Central memory CD8-positive, alpha-beta T cell (primary cell): Measurements from ENCODE around the gene DEFB119.
"Not testable (repeated sequence)": the region's sequence is repeated elsewhere in the genome, so short reads cannot be mapped to it uniquely, and the experiment has no call there.

Source experiments
- ATAC-seq: fragments of 150-1000 bp; cut with Tn5 transposase; replicated peaks from 2 replicates; pipeline ENCODE4 v1.10.0; 2022; ENCODE audit warnings: mild to moderate bottlenecking, moderate FRiP score, moderate number of reproducible peaks; ENCODE audit not compliant: poor library complexity, severe bottlenecking; ENCODE audit errors: extremely low read depth
- DNase-seq, 2 donors: peaks; one replicate each; pipeline ENCODE4 v3.0.0; 2021; ENCODE audit warnings: low spot score in 2 of 2
- H3K27ac Mint-ChIP-seq: one replicate; pipeline ENCODE4 v1.8.0; 2022; ENCODE audit warnings: low read depth, mild to moderate bottlenecking, moderate library complexity, mixed read lengths
- H3K27me3 Mint-ChIP-seq: one replicate; pipeline ENCODE4 v1.8.0; 2022; ENCODE audit warnings: mixed read lengths
- H3K36me3 Mint-ChIP-seq: one replicate; pipeline ENCODE4 v1.8.0; 2022; ENCODE audit warnings: mild to moderate bottlenecking, moderate library complexity, mixed read lengths; ENCODE audit not compliant: insufficient read depth
- H3K4me1 Mint-ChIP-seq: one replicate; pipeline ENCODE4 v1.8.0; 2022; ENCODE audit warnings: mixed read lengths
- H3K4me3 Mint-ChIP-seq: one replicate; pipeline ENCODE4 v1.8.0; 2022; ENCODE audit warnings: mild to moderate bottlenecking, moderate library complexity, mixed read lengths
- H3K9me3 Mint-ChIP-seq: one replicate; pipeline ENCODE4 v1.8.0; 2022; ENCODE audit warnings: mixed read lengths

The DEFB119 gene

DNA sequence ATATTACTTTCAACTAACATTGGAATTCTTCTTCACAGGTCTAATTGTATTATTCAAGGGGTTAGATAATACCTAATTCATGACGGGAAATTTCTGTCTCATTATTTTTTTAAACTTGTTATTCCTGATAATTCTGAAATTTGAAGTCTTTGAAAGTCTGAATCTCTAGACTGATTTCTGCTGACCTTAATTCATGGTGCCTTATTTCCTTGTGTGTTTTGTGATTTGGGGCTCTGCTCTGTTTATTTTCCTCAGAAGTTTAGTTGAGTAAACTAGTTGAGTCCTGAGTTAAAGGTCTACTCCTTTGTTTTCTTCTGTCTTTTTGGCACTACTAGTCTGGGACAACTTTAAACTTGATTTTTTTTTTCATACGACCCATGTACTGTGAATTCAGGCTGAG, 16.0 kb downstream of the DEFB119 start:
- ATAC-seq (no peak), DNase-seq (no peak)
- H3K36me3 Mint-ChIP-seq: no peaks in the 10 kb centered on the region
- H3K27me3 Mint-ChIP-seq: no peaks in the 10 kb centered on the region
- no peak overlapping the region for H3K27ac Mint-ChIP-seq
- H3K9me3 Mint-ChIP-seq: peaks cover 11% of the 10 kb centered on the region
- no peaks in the 10 kb centered on the region for H3K4me1 Mint-ChIP-seq
- no peak overlapping the region for H3K4me3 Mint-ChIP-seq

DNA sequence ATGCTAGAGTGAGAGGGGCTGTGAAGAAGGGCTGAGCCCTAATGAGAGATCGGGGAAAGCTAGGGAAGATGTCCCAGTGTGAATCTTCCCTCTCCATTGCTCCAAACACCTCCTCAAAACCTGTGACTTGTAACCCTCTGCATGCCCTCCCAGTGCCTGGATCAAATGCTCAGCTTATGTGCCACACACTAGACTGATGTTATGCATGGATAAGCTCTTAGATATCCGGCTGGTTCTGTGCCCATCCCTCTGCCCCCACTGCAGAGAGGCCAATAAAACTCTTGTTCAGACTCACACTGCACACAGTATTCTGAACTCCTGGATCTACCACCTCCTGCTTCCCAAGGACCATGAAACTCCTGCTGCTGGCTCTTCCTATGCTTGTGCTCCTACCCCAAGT, 22.1 kb downstream of the DEFB119 start, which contains the start of gene DEFB118:
DEFB118 (plus strand) TSS at position 301 of the 400 bp plus-strand sequence; CDS start at position 351, 50 bp downstream.
- Mint-ChIP-seq H3K4me3 (no peak within 1 kb of the TSS), H3K36me3 (no peaks in the 10 kb centered on the region), H3K27me3 (no peaks in the 10 kb centered on the region), H3K9me3 (peaks cover 15% of the 10 kb centered on the region), H3K27ac (no peak within 1 kb of the TSS), H3K4me1 (no peaks in the 10 kb centered on the region)
- DNase-seq: no peak
- no peak for ATAC-seq

DNA sequence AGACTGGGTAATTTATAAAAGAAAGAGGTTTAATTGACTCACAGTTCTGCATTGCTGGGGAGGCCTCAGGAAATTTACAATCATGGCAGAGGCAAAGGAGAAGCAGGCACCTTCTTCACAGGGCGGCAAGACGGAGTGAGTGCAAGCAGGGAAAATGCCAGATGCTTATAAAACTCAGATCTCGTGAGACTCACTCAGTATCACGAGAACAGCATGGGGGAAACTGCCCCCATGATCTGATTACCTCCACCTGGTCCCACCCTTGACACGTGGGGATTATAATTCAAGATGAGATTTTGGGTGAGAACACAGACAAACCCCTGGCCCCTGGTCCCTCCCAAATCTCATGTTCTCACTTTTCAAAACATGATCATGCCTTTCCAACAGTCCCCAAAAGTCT, 26.1 kb downstream of the DEFB119 start:
- not testable (repeated sequence) for H3K4me3 Mint-ChIP-seq, H3K4me1 Mint-ChIP-seq, H3K27ac Mint-ChIP-seq, H3K27me3 Mint-ChIP-seq, ATAC-seq, H3K9me3 Mint-ChIP-seq, H3K36me3 Mint-ChIP-seq, DNase-seq

DNA sequence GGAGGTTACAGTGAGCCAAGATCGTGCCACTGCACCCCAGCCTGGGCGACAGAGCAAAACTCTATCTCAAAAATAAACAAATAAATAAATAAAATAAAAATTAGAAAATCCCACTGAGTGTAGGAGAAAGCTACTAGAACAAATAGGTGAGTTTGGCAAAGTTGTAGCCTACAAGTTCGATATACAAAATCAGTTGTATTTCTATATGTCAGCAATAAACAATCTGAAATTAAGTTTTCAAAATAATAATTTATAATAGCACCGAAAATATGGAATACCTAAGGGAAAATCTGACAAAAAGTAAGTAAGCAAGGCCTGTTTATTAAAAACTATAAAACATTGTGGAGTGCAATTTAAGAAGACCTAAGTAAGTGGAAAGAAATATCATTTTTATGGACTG, 27.1 kb downstream of the DEFB119 start:
- Mint-ChIP-seq H3K36me3 (no peaks in the 10 kb centered on the region), H3K27ac (no peak overlapping the region), H3K4me3 (no peak overlapping the region), H3K4me1 (no peaks in the 10 kb centered on the region), H3K9me3 (peaks cover 10% of the 10 kb centered on the region), H3K27me3 (no peaks in the 10 kb centered on the region)
- no peak for ATAC-seq
- no peak for DNase-seq

DNA sequence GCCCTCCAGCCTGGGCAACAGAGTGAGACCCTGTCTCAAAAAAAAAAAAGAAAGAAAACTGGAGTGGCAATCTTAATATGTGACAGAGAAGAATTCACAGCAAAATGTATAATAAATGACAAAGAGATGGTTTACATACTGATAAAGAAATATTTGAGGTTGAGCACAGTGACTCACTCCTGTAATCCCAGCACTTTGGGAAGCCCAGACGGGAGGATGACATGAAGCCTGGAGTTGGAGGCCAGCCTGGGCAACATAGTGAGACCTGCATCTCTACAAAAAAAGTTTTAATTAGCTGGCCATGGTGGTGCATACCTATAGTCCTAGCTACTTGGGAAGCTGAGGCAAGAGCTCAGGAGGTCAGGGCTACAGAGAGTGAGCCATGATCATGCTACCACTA, 34.4 kb downstream of the DEFB119 start:
- Mint-ChIP-seq H3K4me1 (no peaks in the 10 kb centered on the region), H3K27me3 (no peaks in the 10 kb centered on the region), H3K4me3 (no peak overlapping the region), H3K27ac (no peak overlapping the region), H3K9me3 (peaks cover 2% of the 10 kb centered on the region), H3K36me3 (no peaks in the 10 kb centered on the region)
- ATAC-seq: no peak
- no peak for DNase-seq

DNA sequence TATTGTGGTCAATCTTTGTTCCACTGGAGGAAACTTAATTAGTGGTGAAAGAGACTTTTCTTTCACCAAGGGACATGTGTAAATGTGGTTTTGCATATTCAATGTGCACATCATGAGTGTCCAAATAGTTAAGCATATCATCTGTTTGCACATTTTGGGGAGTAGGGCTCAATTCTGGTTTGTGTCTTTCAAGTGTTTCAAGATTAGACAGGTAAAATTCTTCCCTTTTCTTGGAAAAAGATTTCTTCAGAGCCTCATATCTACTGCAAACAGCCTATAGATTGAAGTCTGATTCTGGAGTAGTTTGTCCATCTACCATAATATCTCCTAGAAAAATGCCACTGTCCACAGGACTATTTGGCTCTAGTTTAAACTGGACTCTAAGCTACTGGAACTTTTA, 48.9 kb downstream of the DEFB119 start:
- no peak for ATAC-seq
- no peaks in the 10 kb centered on the region for H3K4me1 Mint-ChIP-seq
- no peaks in the 10 kb centered on the region for H3K36me3 Mint-ChIP-seq
- DNase-seq: no peak
- no peak overlapping the region for H3K27ac Mint-ChIP-seq
- no peaks in the 10 kb centered on the region for H3K27me3 Mint-ChIP-seq
- no peak overlapping the region for H3K4me3 Mint-ChIP-seq
- no peaks in the 10 kb centered on the region for H3K9me3 Mint-ChIP-seq

DNA sequence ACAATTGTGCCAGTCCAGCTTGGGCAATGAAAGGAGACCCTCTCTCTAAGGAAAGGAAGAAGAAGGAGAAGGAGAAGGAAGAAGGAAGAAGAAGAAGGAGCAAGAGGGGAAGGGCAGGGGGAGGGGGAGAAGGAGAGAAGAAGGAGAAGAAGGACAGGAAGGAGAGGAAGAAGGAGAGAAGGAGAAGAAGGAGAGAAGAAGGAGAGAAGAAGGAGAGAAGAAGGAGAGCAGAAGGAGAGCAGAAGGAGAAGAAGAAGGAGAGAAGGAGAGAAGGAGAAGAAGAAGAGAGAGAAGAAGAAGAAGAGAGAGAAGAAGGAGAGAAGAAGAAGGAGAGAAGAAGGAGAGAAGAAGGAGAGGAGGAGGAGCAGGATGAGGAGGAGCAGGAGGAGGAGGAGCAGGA, 59.5 kb downstream of the DEFB119 start:
- Mint-ChIP-seq H3K27ac (no peak overlapping the region), H3K36me3 (no peaks in the 10 kb centered on the region), H3K27me3 (no peaks in the 10 kb centered on the region), H3K4me3 (no peak overlapping the region), H3K4me1 (no peaks in the 10 kb centered on the region), H3K9me3 (peaks cover 7% of the 10 kb centered on the region)
- DNase-seq (no peak), ATAC-seq (no peak)
